LNCaP clone FGC (cell line): ENCODE measurements around the gene DOCK9.

Experiments
- DNase-seq: peaks from one replicate; pipeline ENCODE4 v3.0.0-alpha.2; 2011; ENCODE audit warnings: low read depth
- H3K4me3 ChIP-seq: 2 replicates; pipeline ENCODE4 v1.5.1; 2011; ENCODE audit warnings: mild to moderate bottlenecking, low read depth, low read length, control low read depth
- TF ChIP-seq, protein P1 (sequence below): IDR thresholded peaks from 2 replicates; pipeline ENCODE4 v1.5.1; 2012; ENCODE audit warnings: mild to moderate bottlenecking; ENCODE audit not compliant: control insufficient read depth, insufficient read depth; ENCODE audit errors: extremely low read depth

The DOCK9 gene

DNA sequence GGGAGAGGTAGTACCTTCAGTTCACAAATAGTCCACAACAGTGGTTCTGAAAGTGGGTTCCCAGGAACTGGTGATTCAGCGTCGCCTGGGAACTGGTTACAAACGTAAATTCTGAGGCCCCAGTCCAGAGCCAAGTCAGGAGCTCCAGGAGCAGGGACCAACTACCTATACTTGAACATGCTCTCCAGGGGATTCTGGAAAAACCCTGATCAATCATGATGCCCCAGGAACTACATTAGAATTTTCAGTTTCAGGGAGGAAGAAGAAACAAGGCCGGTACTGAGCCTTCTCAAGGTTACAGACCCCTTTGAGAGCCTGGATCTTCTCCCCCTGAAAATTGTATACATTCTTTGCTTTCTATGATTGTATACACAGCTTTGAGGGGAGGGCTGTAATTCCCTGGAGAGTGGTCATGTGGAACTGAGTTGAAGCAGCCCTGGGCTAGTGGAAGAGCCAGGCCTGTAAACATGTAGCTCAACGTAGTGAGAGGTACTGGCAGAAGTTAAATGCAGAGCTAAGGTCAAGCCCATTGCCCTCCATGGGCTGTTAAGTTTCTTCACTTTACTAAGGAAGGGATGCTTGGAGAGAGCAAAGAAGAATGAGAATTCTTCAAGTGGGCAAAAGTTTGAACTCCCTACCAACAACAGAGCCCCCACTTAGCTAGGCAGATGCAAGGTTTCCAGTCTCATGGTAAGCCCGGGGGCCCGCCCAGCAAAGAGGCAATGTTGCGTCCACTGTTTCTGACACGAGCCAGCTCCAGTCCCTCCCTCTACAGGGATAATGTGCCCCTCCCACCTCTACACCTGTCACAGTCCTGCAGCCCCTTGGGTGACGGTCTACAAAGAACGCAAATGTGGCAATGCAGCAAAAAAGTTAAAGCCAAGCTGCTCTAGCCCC, 17.0 kb downstream of the DOCK9 start:
- DNase-seq, result no peak
- no peak overlapping the region for H3K4me3 ChIP-seq
- TF ChIP-seq, protein P1, sequence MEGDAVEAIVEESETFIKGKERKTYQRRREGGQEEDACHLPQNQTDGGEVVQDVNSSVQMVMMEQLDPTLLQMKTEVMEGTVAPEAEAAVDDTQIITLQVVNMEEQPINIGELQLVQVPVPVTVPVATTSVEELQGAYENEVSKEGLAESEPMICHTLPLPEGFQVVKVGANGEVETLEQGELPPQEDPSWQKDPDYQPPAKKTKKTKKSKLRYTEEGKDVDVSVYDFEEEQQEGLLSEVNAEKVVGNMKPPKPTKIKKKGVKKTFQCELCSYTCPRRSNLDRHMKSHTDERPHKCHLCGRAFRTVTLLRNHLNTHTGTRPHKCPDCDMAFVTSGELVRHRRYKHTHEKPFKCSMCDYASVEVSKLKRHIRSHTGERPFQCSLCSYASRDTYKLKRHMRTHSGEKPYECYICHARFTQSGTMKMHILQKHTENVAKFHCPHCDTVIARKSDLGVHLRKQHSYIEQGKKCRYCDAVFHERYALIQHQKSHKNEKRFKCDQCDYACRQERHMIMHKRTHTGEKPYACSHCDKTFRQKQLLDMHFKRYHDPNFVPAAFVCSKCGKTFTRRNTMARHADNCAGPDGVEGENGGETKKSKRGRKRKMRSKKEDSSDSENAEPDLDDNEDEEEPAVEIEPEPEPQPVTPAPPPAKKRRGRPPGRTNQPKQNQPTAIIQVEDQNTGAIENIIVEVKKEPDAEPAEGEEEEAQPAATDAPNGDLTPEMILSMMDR, result no peak

DNA sequence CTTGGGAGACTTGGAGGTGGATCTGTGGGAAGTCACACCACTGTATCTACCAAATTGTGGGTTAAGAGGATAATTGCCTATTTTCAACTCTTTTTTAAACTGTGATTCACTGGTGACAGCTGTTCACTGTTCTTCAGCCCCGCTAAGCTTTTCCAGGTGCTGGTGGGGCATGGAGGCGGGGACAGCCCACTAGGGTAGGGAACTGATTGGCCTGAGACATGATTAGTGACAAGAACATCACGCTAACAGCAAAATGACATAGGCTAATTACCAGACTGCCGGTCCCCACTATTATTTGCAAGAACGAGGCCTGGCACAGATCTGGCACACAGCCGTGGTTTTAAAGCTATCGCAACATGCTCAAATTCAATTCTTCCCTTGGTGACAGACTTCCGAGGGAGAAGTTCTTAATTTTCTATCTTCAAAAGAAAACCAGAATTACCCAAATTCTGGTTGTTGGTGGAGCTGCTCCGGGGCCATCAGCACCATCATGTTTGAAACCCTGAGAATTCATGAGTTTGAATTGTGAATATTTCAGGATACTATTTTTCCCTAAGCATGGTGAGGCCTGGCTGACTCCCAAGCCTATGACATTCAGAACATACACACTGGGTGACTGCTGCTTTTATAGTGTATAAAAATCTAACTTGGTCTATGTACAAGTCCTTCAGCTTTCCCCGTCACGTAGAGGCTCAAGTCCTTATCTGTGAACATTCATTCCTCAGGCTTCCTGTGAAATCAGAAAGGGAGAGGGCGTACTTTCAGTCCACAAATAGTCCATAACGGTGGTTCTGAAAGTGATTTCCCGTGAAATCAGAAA, 17.9 kb downstream of the DOCK9 start:
- H3K4me3 ChIP-seq, result no peak overlapping the region
- TF ChIP-seq, protein P1, result no peak
- no peak for DNase-seq

DNA sequence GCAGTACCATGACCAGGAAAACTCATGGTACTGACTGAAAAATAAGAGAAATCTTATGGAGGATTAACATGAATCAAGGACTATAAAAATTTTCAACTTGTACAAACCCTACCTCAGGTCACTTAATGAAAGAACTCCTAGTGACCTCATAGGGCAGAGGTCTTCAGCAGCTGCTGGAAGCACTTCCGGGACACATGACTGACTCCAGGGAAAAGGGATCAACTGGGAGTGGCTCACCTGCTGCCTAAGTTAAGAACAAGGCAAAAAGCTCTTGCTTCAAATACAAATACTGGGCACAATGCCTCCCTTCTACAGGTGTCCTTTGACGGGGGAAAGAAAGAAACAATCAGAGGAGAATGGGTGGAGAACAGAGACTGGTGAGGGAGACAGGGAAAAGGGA, 18.6 kb downstream of the DOCK9 start:
- no peak for DNase-seq
- H3K4me3 ChIP-seq, result no peak overlapping the region
- TF ChIP-seq, protein P1, result no peak

DNA sequence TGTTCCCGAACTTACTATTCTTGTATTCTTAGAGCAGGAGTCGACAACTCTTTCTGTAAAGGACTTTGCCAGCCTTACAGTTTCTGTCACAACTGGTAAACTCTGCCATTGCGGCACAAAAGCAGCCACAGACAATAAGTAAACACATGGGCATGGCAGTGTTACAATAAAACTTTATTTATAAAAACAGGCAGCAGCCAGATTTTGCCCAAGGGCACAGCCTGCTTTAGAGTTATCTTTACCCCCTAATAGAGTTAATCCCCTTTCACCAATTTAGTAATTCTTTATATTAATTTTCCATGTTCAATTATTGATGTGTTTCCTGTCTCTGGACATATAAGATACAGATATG, 19.4 kb downstream of the DOCK9 start:
- TF ChIP-seq, protein P1, result no peak
- no peak for DNase-seq
- no peak overlapping the region for H3K4me3 ChIP-seq

DNA sequence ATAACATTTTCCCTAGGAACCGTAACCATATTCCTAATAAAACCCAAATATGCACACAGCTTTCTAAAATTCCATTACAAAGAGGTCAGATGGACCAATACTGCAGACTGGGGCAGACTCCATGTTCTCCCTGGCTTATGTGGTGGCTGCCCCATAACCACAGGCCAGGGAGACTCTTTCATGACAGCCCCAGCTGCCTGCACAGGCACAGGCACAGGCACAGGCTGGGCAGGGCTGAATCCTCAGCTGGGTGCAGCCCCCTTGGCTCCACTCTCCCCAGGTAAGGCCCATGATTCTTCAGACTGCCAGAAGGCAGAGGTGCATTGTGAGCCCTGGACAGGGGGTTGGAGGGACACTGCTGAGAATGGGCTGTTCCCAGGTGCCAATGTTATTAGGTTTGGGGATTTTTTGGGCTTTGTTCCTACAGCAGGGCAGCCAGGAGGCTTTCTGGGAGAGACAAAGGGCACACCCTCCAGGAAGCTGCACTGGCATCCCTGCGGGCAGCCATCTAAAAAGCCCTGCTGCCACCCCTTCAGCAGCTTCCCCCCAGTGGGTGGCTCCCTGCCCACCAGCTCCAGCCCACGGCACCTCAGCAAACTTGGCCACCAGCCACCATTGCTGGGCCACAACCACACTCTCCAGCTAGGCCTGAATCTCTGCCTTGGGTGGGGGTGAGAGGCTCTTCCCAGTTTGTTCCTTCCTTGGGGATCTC, 20.0 kb downstream of the DOCK9 start:
- TF ChIP-seq, protein P1, result no peak
- DNase-seq, result no peak
- H3K4me3 ChIP-seq, result no peak overlapping the region

DNA sequence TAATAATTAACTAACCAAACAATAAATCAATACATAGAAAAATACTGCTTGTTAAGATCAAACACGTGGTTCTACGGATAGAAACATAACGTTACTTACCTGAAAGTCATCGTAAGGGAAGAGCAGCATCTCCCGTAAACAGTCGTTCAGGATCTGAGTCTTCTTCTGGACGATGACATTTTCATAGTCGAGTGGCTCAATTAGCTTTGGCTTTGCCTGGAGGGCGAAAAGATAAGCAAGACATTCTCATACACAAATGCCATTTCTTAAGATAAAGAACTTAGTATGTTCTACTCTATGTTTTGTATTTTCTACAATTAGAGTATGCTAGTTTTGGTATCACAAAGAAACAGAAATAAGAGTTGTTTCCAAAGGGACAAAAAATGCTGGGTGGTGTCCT, 22.5 kb downstream of the DOCK9 start:
- no peak for DNase-seq
- TF ChIP-seq, protein P1, result no peak
- H3K4me3 ChIP-seq, result no peak overlapping the region
